Measurements from ENCODE around the gene C20orf202.

The C20orf202 gene

GRCh38 chr20:1163105-1163504 is 40.1 kb upstream of the C20orf202 start:
- no peak for TF ChIP-seq CTCF (conservative IDR thresholded peaks at IDR 0.05; ENCODE audit: low read depth)
- CTCF ChIA-PET = no interaction called here
- DNase-seq (ENCODE audit: low spot score) = no peak
- POLR2A ChIA-PET (ENCODE audit: low non-redundant PET) = no interaction called here
- no peak overlapping the region for H3K27ac ChIP-seq

GRCh38 chr20:1163653-1164052 is 39.6 kb upstream of the C20orf202 start:
- TF ChIP-seq CTCF (conservative IDR thresholded peaks at IDR 0.05; ENCODE audit: low read depth) = no peak
- no peak overlapping the region for H3K27ac ChIP-seq
- ChIA-PET CTCF (no interaction called here), POLR2A (ENCODE audit: low non-redundant PET) (no interaction called here)
- no peak for DNase-seq (ENCODE audit: low spot score)

- TF ChIP-seq CTCF (conservative IDR thresholded peaks at IDR 0.05; ENCODE audit: low read depth) = no peak
- no peak for DNase-seq (ENCODE audit: low spot score)
- ChIA-PET POLR2A (ENCODE audit: low non-redundant PET) (no interaction called here), CTCF (no interaction called here)
- no peak overlapping the region for H3K27ac ChIP-seq
Observed at GRCh38 chr20:1164871-1165270, 38.4 kb upstream of the C20orf202 start.

GRCh38 chr20:1165521-1165920 is 37.7 kb upstream of the C20orf202 start:
- POLR2A ChIA-PET (ENCODE audit: low non-redundant PET) = no interaction called here
- CTCF ChIA-PET = no interaction called here
- DNase-seq (ENCODE audit: low spot score) = no peak
- H3K27ac ChIP-seq = no peak overlapping the region
- TF ChIP-seq CTCF (conservative IDR thresholded peaks at IDR 0.05; ENCODE audit: low read depth) = no peak

DNA sequence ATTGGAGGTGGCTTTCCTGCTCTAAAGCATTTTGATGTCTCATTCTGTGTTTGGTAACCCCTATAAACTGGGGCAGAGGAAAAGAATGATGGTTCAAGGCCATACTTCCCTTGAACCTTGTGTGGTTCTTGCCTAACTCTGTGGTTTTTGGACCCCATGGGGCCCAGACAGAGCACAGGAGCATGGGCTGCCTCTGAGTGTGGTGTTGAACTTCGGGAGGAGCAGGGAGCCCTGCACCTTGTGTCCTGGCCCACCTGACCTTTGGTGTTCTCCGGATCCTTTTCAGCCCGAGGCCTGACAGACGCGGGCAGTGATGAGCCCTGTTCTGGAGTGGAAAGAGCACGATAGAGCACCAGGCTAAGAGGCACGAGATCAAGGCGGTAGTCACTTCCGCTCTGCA is 37.3 kb upstream of the C20orf202 start:
- no peak for TF ChIP-seq CTCF (conservative IDR thresholded peaks at IDR 0.05; ENCODE audit: low read depth)
- CTCF ChIA-PET = no interaction called here

DNA sequence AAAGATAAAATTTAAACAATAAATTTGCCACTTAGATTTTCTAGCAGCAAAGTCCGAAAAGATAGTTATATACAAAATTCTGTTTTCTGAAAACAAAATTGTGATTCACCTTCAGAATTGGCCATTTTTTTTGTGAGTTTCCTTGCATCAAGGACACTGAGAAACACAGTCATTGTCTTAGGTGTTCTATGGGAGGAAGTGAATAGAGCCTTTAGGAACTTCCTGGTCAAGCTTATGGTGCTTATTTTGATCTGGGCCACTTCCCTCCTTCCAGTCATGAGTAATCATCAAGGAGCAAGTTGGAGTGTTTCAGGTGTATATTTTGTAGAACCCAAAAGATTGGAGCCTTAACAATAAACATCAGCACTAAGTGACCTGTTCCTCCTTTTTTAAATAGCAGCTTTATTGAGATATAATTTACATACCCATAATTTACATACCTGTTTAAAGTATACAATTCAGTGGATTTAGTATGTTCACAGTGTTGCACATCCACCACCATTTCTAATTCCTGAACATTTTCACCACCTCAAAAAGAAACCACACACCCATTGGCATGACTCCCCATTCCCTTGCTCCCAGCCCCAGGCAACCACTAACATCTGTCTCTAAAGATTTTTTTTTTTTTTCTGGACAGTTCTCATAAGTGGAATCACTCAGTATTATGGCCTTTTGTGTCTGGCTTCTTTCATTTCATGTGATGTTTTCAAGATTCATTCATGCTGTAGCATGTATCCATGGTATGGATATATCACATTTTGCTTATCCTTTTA is 36.1 kb upstream of the C20orf202 start:
- CTCF ChIA-PET = interaction anchor here (0.7 kb wide), 1 partner anchor 701 kb away, joined by 3 read pairs; no protein-coding TSS in a partner anchor
- no peak overlapping the region for H3K27ac ChIP-seq

More for the DNA sequence above, 37.3 kb upstream of the C20orf202 start:
- no peak for DNase-seq (ENCODE audit: low spot score)
- H3K27ac ChIP-seq = no peak overlapping the region
- POLR2A ChIA-PET (ENCODE audit: low non-redundant PET) = no interaction called here

More for the DNA sequence above, 36.1 kb upstream of the C20orf202 start:
- no peak for TF ChIP-seq CTCF (conservative IDR thresholded peaks at IDR 0.05; ENCODE audit: low read depth)
- POLR2A ChIA-PET (ENCODE audit: low non-redundant PET) = no interaction called here
- no peak for DNase-seq (ENCODE audit: low spot score)

Data from RWPE1 (cell line).